Measurements from ENCODE around the gene CARF.

CARF gene

DNA sequence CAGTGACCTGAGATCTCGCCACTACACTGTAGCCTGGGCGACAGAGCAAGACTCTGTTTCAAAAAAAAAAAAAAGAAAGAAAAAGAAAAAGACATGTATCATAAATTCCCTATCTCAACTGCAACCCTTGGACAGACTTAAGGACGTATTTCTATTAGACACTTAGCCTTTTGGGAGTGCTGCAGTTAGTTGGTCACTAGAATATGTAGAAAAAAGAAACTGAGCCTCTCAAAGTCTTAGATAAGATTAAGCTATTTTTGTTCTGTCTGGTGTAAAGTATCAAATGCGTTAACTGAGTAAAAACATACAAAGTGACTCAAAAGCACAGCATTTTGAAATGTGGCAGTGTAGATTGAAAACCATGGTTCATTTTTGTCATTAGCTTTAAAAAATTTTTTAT lies 109.9 kb downstream of the CARF start:
- DNase-seq = no peak

- DNase-seq = no peak
Observed at GRCh38 chr2:203022751-203023150, 110.7 kb downstream of the CARF start.

GRCh38 chr2:203025592-203025991 lies 113.5 kb downstream of the CARF start:
- DNase-seq = no peak

DNA sequence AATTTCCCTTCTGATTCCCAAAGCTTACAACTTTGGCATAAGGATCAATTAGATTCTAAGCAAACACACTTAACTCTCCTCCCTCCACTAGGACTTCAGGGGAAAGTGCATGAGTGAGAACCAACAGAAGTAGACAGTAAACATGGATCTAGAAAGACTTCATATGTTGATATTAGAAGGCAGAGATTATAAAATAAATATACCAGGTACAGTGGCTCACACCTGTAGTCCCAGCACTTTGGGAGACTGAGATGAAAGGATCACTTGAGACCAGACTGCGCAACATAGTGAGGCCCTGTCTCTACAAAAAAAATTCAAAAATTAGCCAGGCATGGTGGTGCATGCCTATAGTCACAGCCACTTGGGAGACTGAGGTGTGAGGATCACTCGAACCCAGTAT lies 118.5 kb downstream of the CARF start:
- no peak for DNase-seq

DNA sequence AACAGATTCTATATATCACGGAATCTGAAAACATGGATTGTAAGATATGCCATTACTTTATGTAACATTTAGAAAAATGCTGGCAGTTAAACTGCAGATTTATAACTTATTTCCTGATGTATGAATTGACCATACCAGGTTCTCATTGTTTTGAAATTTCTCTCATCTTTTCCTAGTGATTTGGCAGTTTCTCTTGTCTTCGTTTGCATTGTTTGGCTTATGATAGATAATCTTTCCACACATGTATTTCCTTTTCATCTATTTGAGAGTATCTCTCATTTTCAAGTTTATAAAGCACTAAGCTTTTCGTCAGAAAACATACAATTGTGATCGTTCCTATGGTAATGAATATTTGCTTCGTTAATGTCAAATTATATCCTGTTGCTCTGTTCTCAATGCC lies 118.9 kb downstream of the CARF start:
- no peak for DNase-seq

- no peak for DNase-seq
Observed at GRCh38 chr2:203033395-203033794, 121.3 kb downstream of the CARF start.

DNA sequence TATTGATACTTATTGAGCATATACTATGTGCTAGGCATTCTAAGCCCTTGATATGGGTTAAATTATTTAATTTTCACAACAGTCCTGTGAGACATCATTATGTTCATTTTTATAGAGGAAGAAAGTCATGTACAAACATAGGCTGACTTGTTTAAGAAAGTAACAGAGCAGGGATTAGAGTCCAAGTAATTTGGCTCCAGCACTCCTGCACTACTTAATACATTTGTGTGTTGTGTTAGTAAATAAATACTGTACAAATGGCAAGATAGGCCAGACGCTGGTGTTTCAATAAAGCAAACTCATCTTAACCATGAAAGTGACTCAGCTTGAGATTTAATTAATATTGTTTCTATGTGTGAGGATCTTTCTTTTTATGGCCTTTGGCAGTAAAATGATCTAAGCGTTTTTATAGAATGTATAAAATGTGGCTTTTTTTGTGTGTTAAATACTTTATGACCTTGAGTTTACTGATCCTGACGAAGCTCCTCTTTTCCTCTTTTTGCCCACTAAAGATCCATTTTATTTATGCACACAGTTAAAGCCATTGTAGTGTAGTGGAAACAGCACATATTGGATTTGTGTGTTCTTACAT lies 123.9 kb downstream of the CARF start:
- no peak for DNase-seq

All from NCI-H187 treated with DMSO at 0.1 percent for 48 hours (cell line).